Dendritic cell treated with granulocyte-macrophage colony-stimulating factor and Interleukin-4, amounts not matched to agents 40 ng/mL and 50 ng/mL, for 4 days (primary cell): ENCODE data around the gene ANKRD63.

Experiments used
- H3K27ac Mint-ChIP-seq: one replicate; pipeline ENCODE4 v1.8.0; 2022; ENCODE audit warnings: mild to moderate bottlenecking, mixed read lengths
- H3K27me3 Mint-ChIP-seq: one replicate; pipeline ENCODE4 v1.8.0; 2022; ENCODE audit warnings: mild to moderate bottlenecking, mixed read lengths
- H3K36me3 Mint-ChIP-seq: one replicate; pipeline ENCODE4 v1.8.0; 2022; ENCODE audit warnings: low read depth, mixed read lengths
- H3K4me1 Mint-ChIP-seq: one replicate; pipeline ENCODE4 v1.8.0; 2022; ENCODE audit warnings: low read depth, mixed read lengths
- H3K4me3 Mint-ChIP-seq: one replicate; pipeline ENCODE4 v1.8.0; 2022; ENCODE audit warnings: mild to moderate bottlenecking, moderate library complexity, mixed read lengths
- H3K9me3 Mint-ChIP-seq: one replicate; pipeline ENCODE4 v1.8.0; 2022; ENCODE audit warnings: mixed read lengths
- intact Hi-C: fragments of 100-400 bp; cut with micrococcal nuclease; formaldehyde crosslinking; loops from one replicate; pipeline ENCODE4 v1.15.0; 2022

Gene ANKRD63

DNA sequence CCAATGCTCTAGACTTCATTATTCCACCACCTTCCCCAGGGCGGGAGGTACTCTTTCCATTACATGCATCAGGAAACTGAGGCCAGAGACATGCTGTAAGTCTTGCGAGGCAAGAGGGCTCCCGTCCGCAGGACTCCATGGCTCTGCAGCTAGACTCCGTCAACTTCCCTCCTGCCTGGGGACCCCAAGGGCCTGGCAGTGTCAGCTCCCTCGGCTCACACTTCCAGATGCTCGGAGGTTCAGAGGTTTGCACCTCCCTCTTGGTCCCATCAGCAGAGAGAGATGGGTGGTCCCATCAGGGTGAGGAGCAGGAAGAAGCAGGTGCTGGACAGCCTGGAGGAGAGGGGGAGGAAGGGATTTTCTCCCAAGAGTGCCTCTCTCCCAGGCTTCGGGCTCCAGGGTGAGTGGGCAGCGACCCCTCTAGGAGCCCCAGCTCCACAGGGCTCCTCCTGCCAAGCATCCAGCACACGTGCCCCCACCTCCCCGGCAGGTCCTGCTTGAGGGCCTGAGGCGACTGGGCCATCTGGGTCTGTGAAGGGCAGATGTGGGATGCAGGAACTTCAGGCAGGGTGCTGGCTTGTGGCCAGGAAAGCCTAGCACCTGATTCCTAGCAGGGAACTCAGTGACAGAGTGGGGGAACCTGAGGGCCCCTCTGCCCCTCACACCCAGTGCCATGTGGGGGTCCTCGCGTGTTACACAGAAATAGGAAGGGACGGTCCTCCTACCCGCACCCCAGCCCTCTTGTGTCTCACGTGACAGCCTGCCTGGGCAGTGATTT lies 34.7 kb downstream of the ANKRD63 start:
- intact Hi-C loops: no loop called here
- H3K4me1 Mint-ChIP-seq: peaks cover 4% of the 10 kb centered on the region
- no peak overlapping the region for H3K4me3 Mint-ChIP-seq
- no peak overlapping the region for H3K27ac Mint-ChIP-seq
- no peaks in the 10 kb centered on the region for H3K36me3 Mint-ChIP-seq
- no peaks in the 10 kb centered on the region for H3K9me3 Mint-ChIP-seq
- H3K27me3 Mint-ChIP-seq: peaks cover 51% of the 10 kb centered on the region

GRCh38 chr15:40247406-40247971 lies 35.4 kb downstream of the ANKRD63 start:
- H3K4me3 Mint-ChIP-seq: no peak overlapping the region
- H3K9me3 Mint-ChIP-seq: no peaks in the 10 kb centered on the region
- no peaks in the 10 kb centered on the region for H3K4me1 Mint-ChIP-seq
- no peak overlapping the region for H3K27ac Mint-ChIP-seq
- H3K27me3 Mint-ChIP-seq: peaks cover 48% of the 10 kb centered on the region
- intact Hi-C loops: no loop called here
- H3K36me3 Mint-ChIP-seq: no peaks in the 10 kb centered on the region

DNA sequence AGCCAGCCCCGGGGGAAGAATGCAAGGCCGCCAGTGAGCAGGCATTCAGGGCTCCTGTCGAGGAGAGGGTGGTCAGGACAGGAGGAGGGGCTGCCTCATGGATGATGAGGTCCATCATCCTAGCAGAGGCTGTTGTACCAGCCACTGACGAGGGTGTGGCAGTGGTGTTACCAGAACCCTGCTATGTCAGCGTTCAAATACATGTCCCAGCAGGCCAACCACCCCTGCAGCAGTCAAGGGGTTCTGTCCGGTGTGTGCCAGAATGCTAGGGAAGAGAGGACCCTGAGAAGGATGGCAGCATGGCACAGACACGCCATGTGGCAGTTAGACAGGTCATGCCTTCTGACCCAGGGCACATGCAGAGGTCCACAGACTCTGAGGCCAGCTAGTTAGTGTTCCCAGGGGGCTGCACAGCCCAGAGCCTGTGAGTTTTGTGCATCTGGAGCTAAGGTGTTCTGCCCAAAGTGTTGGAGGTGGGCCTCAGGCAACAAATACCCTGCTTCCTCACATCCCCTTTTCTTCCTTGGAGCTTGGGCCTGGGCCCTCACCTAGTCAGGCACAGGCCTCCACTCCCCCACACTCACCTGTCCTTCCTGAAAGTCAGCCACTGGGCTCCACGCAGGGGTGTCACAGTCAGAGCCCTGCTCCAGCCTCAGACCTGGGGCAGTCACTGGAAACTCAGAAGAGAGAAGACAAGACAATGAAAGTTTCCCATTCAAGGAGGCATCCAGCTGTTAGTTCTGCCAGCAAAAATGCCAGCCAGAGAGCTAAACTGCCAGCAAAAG lies 36.2 kb downstream of the ANKRD63 start:
- H3K27ac Mint-ChIP-seq: no peak overlapping the region
- no peaks in the 10 kb centered on the region for H3K9me3 Mint-ChIP-seq
- no peaks in the 10 kb centered on the region for H3K36me3 Mint-ChIP-seq
- no peaks in the 10 kb centered on the region for H3K4me1 Mint-ChIP-seq
- no peak overlapping the region for H3K4me3 Mint-ChIP-seq
- intact Hi-C loops: no loop called here
- H3K27me3 Mint-ChIP-seq: peaks cover 44% of the 10 kb centered on the region

- H3K27me3 Mint-ChIP-seq: peaks cover 41% of the 10 kb centered on the region
- intact Hi-C loops: no loop called here
- no peaks in the 10 kb centered on the region for H3K9me3 Mint-ChIP-seq
- H3K4me3 Mint-ChIP-seq: no peak overlapping the region
- no peak overlapping the region for H3K27ac Mint-ChIP-seq
- H3K36me3 Mint-ChIP-seq: no peaks in the 10 kb centered on the region
- H3K4me1 Mint-ChIP-seq: no peaks in the 10 kb centered on the region
These were observed 37.0 kb downstream of the ANKRD63 start for GRCh38 chr15:40245666-40246450.

GRCh38 chr15:40244961-40245523 lies 37.8 kb downstream of the ANKRD63 start:
- Mint-ChIP-seq H3K4me3 (no peak overlapping the region), H3K27me3 (peaks cover 45% of the 10 kb centered on the region), H3K9me3 (no peaks in the 10 kb centered on the region), H3K36me3 (no peaks in the 10 kb centered on the region), H3K4me1 (no peaks in the 10 kb centered on the region), H3K27ac (no peak overlapping the region)
- intact Hi-C loops: no loop called here

- Mint-ChIP-seq H3K4me3 (no peak overlapping the region), H3K27me3 (peaks cover 52% of the 10 kb centered on the region), H3K27ac (no peak overlapping the region), H3K4me1 (peaks cover 10% of the 10 kb centered on the region), H3K9me3 (no peaks in the 10 kb centered on the region), H3K36me3 (no peaks in the 10 kb centered on the region)
- intact Hi-C loops: no loop called here
These were observed 39.6 kb downstream of the ANKRD63 start for GRCh38 chr15:40243126-40243810.

- H3K4me1 Mint-ChIP-seq: peaks cover 14% of the 10 kb centered on the region
- no peak overlapping the region for H3K4me3 Mint-ChIP-seq
- no peaks in the 10 kb centered on the region for H3K36me3 Mint-ChIP-seq
- H3K27me3 Mint-ChIP-seq: peaks cover 56% of the 10 kb centered on the region
- no peaks in the 10 kb centered on the region for H3K9me3 Mint-ChIP-seq
- intact Hi-C loops: no loop called here
- no peak overlapping the region for H3K27ac Mint-ChIP-seq
These were observed 40.3 kb downstream of the ANKRD63 start for GRCh38 chr15:40242601-40243000.

DNA sequence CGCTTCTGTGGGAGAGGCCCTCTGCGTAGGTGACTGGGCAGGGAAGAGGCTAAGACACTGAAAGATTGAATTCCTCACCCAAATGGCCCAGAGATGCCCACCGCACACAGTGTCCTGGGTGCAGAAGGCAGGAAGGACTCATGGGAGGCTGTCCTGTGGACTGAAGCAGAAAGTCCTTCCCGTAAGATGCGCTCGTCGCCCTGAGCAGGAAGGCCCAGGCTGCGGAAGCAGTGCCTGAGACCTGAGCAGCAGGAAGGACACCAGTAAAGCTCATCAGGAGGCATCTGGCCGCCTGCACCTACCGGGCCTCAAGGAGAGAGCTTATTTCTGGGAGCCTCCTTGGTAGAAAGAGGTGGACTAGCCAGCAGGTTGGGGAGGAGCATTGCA lies 40.7 kb downstream of the ANKRD63 start:
- no peaks in the 10 kb centered on the region for H3K9me3 Mint-ChIP-seq
- peaks cover 54% of the 10 kb centered on the region for H3K27me3 Mint-ChIP-seq
- no peak overlapping the region for H3K4me3 Mint-ChIP-seq

DNA sequence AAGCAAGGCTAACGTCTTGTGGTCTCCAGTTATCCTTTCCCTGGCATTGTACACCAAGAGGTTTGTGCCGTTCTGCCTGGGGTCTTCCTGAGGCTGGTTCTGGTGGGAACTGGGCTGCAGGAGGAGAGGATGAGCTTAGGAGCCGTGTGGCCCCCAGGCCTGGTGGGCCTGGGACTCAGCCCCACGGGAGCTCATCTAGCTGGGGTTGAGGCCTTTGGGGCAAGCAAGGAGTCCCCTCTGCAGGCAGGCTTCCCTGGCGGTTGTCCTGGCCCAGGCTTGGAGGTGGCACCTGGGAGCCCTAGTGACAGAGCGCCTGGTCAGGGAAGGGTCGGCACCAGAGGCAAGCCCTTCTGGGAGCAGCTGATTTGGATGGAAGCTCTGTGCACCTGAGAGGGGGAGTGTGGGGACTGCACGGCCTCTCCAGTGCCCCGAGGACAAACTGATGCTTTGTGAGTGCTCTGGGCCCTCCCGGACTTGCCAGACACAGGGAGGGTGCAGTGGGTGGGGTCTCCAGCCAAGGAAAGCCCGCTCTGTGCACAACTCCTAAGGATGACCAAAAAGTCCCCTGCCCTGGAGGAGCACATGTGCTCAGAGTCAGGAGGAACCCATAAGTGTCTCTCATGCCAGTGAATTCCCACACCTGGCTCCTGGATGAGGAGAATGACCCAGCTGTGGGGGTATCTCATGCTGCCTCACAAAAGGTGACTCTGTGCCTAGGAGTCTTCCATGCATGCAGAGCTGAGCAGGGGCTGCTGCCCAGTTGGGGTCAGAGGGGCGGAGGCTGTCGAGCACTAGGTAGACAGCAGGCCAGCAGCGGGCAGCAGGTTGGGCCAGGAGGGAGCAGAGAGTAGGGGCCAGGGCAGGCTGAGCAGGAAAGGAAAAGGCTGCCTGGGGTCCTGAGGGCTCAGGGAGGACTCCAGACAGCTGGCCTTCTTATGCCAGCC lies 41.3 kb downstream of the ANKRD63 start:
- H3K4me3 Mint-ChIP-seq: no peak overlapping the region
- no peaks in the 10 kb centered on the region for H3K9me3 Mint-ChIP-seq
- intact Hi-C loops: no loop called here
- H3K27ac Mint-ChIP-seq: no peak overlapping the region
- H3K4me1 Mint-ChIP-seq: peaks cover 14% of the 10 kb centered on the region
- H3K36me3 Mint-ChIP-seq: no peaks in the 10 kb centered on the region
- H3K27me3 Mint-ChIP-seq: peaks cover 54% of the 10 kb centered on the region

More for the DNA sequence above, 40.7 kb downstream of the ANKRD63 start:
- Mint-ChIP-seq H3K36me3 (no peaks in the 10 kb centered on the region), H3K27ac (no peak overlapping the region), H3K4me1 (peaks cover 14% of the 10 kb centered on the region)
- intact Hi-C loops: no loop called here

DNA sequence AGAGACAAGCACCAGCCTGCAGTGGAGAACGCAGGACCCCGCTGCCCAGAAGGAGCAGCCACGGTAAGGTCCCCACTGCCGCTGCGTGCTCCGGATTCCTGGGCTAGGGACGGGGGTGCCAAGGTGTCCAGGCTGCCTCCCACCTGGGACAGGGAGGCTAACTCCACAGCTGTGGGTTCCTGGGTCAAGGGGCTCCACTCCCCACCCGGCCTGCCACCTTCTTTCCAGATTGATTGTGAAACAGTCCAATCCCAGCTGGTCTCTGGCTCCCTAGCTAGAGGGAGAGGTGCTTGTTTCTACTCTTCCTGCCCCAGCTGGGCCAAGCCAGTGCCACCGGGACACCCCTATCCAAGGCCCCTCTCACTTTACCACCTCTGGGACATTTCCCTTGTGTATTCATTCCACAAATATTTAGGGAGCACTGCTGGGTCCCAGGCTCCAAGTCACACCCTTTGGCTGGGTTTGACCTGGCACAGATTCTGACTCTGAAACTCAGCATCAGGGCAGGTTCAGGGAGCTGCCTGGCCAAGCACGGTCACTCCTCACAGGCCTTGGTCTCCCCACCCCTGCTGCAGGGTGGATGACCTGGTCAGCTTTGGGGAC lies 42.1 kb downstream of the ANKRD63 start:
- peaks cover 19% of the 10 kb centered on the region for H3K4me1 Mint-ChIP-seq
- no peak overlapping the region for H3K27ac Mint-ChIP-seq
- intact Hi-C loops: no loop called here
- H3K9me3 Mint-ChIP-seq: no peaks in the 10 kb centered on the region
- H3K36me3 Mint-ChIP-seq: no peaks in the 10 kb centered on the region
- H3K4me3 Mint-ChIP-seq: no peak overlapping the region
- H3K27me3 Mint-ChIP-seq: peaks cover 54% of the 10 kb centered on the region

DNA sequence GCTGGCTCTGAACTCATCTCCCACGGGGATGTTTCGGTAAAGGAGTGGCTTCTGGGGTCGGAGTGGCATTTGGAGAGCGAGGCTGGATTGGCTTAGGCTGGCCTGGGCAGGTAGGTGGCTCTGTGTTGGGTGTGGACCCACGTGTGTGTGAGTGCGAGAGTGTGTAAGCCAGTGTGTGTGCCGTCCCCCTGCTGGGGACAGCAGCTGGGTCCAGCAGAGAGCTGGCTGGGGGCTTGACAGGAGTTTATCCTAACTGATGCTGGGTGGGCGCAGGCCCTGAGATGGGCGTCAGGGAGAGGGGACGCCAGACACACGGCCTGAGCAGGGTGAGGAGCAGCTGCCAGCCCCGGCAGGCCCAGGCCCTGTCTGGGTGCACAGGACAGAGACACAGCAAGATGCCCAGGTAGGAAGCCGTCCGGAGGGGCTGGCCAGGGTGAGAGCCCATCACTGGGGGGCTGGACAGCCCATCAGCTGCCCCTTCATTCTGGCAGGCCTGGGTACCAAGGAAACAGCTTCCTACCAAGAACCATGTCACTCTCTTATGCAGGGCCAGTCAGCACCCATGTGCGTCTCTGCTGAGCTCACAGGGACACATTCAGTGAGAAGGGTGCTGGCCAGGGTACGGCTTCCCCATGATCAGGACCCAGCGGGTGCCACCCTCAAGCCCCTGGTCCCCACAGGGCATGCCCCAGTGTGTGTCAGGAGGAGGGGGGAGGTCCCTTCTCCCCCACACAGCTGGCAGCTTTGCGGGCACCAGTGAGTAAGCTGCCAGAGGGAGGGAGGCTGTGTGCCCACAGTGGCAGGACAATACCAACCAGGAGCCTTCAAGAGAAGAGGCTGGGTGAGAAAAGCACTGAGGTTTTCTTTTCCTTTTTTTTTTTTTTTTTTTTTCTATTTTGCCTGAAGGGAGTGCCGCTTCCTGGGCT lies 42.9 kb downstream of the ANKRD63 start:
- Mint-ChIP-seq H3K27me3 (peaks cover 52% of the 10 kb centered on the region), H3K4me1 (peaks cover 27% of the 10 kb centered on the region)

More for the DNA sequence above, 42.9 kb downstream of the ANKRD63 start:
- H3K36me3 Mint-ChIP-seq: no peaks in the 10 kb centered on the region
- H3K27ac Mint-ChIP-seq: peak overlapping the region; percentile 20
- no peaks in the 10 kb centered on the region for H3K9me3 Mint-ChIP-seq
- no peak overlapping the region for H3K4me3 Mint-ChIP-seq
- intact Hi-C loops: no loop called here
